Small intestine (tissue), 7 donors: Measurements from ENCODE around the gene ANKIB1. TPM values are rescaled to one million over a fixed set of nuclear protein-coding genes. Genes with fewer than 3 reads are reported as not detected.

Experiments used
- DNase-seq, 2 donors: peaks; one replicate each; pipeline versions ENCODE4 v3.0.0 to v3.0.0-alpha.2; 2013
- FAIRE-seq: peaks from 2 replicates; lab custom pipeline; 2012; peaks lifted over from hg19 to GRCh38; lab: Jason Lieb, UNC
- H3K27ac ChIP-seq, 3 donors: one replicate each; pipeline ENCODE4 v1.5.1; 2013; ENCODE audit warnings: low read length in 2 of 3, mild to moderate bottlenecking in 2 of 3, control low read depth in 1 of 3, inconsistent platforms in 1 of 3, low read depth in 1 of 3, moderate library complexity in 1 of 3
- H3K27me3 ChIP-seq, 3 donors: one replicate each; pipeline ENCODE4 v1.6.1; 2013; ENCODE audit warnings: low read length in 3 of 3, inconsistent platforms in 1 of 3; ENCODE audit not compliant: control insufficient read depth in 3 of 3, insufficient read depth in 3 of 3
- H3K36me3 ChIP-seq, 3 donors: one replicate each; pipeline ENCODE4 v1.6.1; 2013; ENCODE audit warnings: low read length in 3 of 3, inconsistent platforms in 1 of 3, low read depth in 1 of 3, mild to moderate bottlenecking in 1 of 3, moderate library complexity in 1 of 3; ENCODE audit not compliant: control insufficient read depth in 3 of 3, insufficient read depth in 2 of 3
- H3K4me1 ChIP-seq, 3 donors: one replicate each; pipeline ENCODE4 v1.6.1; 2013; ENCODE audit warnings: low read length in 2 of 3, inconsistent platforms in 1 of 3, low read depth in 1 of 3, mild to moderate bottlenecking in 1 of 3, moderate library complexity in 1 of 3; ENCODE audit not compliant: control insufficient read depth in 3 of 3, insufficient read depth in 2 of 3
- H3K4me3 ChIP-seq, 3 donors: one replicate each; pipeline ENCODE4 v1.5.1; 2013; ENCODE audit warnings: low read length in 3 of 3, control low read depth in 1 of 3, inconsistent platforms in 1 of 3, low read depth in 1 of 3, mild to moderate bottlenecking in 1 of 3, moderate library complexity in 1 of 3
- H3K9me3 ChIP-seq, 2 donors: one replicate each; pipeline ENCODE4 v1.6.1; 2013; ENCODE audit warnings: low read depth in 1 of 2, low read length in 1 of 2; ENCODE audit not compliant: control insufficient read depth in 2 of 2, insufficient read depth in 1 of 2
- WGBS, 3 donors: extraction: QIAGEN DNeasy Blood & Tissue Kit; methylation state at CpG; one replicate each; pipeline ENCODE4 v1.1.7; 2013; 5-methylcytosine and 5-hydroxymethylcytosine counted together
- polyA plus RNA-seq, 4 donors: library from polyadenylated mRNA; stranded (reverse) in 3 of 4; unstranded in 1 of 4; fragments of 200-250 nt in 3 of 4; fragments of 120-200 nt in 1 of 4; gene quantifications; one replicate each; pipeline versions ENCODE4 v1.2.1 to v1.2.3, GENCODE V29; 2013
- donor health status: healthy with polysubstance abuse.
- donor health status: control.
- donor health status: control.
- donor health status: Bipolar disorder and iron deficiency.
- donor health status: healthy.

Gene ANKIB1
- polyA plus RNA-seq, 4 donors, result 10.8 to 37.2 (median 14.2) TPM

- no peak for DNase-seq
- FAIRE-seq, result no peak
- Histone ChIP-seq H3K36me3 (no peaks in the 10 kb centered on the region), H3K27ac (no peak overlapping the region), H3K4me3 (no peak overlapping the region), H3K9me3 (no peaks in the 10 kb centered on the region), H3K27me3 (peaks cover 0 to 3% (median 0%) of the 10 kb centered on the region in 3 donors), H3K4me1 (peaks cover 0 to 5% (median 0%) of the 10 kb centered on the region in 3 donors)
- 82 to 99% (median 92%) methylated on average over 5 of the region's 5 CpGs for WGBS, 3 donors
These were observed 172.1 kb downstream of the ANKIB1 start for GRCh38 chr7:92417913-92418312.

GRCh38 chr7:92421676-92422435, 176.1 kb downstream of the ANKIB1 start:
- FAIRE-seq (no peak), DNase-seq (peak in 1 of 2 donors; percentile 24)
- Histone ChIP-seq H3K4me3 (no peak overlapping the region), H3K36me3 (no peaks in the 10 kb centered on the region), H3K27ac (peak overlapping the region in 1 of 3 donors; percentile 11), H3K4me1 (peaks cover 0 to 9% (median 0%) of the 10 kb centered on the region in 3 donors), H3K27me3 (peaks cover 0 to 4% (median 0%) of the 10 kb centered on the region in 3 donors), H3K9me3 (no peaks in the 10 kb centered on the region)
- WGBS, 3 donors, result 54 to 58% (median 57%) methylated on average over 5 of the region's 5 CpGs

- H3K27me3 ChIP-seq, result peaks cover 0 to 4% (median 0%) of the 10 kb centered on the region in 3 donors
- H3K9me3 ChIP-seq, result no peaks in the 10 kb centered on the region
- no peak for DNase-seq
- H3K4me3 ChIP-seq, result no peak overlapping the region
- peaks cover 0 to 9% (median 0%) of the 10 kb centered on the region in 3 donors for H3K4me1 ChIP-seq
- no peaks in the 10 kb centered on the region for H3K36me3 ChIP-seq
- 90 to 98% (median 97%) methylated on average over 6 of the region's 6 CpGs for WGBS, 3 donors
- H3K27ac ChIP-seq, result no peak overlapping the region
- FAIRE-seq, result no peak
These were observed 177.2 kb downstream of the ANKIB1 start for GRCh38 chr7:92422926-92423325.

GRCh38 chr7:92423710-92424131, 177.9 kb downstream of the ANKIB1 start:
- H3K27ac ChIP-seq, result no peak overlapping the region
- H3K4me1 ChIP-seq, result peaks cover 0 to 9% (median 0%) of the 10 kb centered on the region in 3 donors
- FAIRE-seq (no peak), DNase-seq (no peak)
- no peaks in the 10 kb centered on the region for H3K36me3 ChIP-seq
- WGBS, 3 donors, result 75 to 77% (median 76%) methylated on average over 5 of the region's 5 CpGs
- peaks cover 0 to 4% (median 0%) of the 10 kb centered on the region in 3 donors for H3K27me3 ChIP-seq
- no peaks in the 10 kb centered on the region for H3K9me3 ChIP-seq
- no peak overlapping the region for H3K4me3 ChIP-seq

- peaks cover 0 to 4% (median 0%) of the 10 kb centered on the region in 3 donors for H3K27me3 ChIP-seq
- DNase-seq, result peak in 1 of 2 donors; percentile 11
- no peak overlapping the region for H3K27ac ChIP-seq
- no peak overlapping the region for H3K4me3 ChIP-seq
- FAIRE-seq, result no peak
- no peaks in the 10 kb centered on the region for H3K36me3 ChIP-seq
- no peaks in the 10 kb centered on the region for H3K9me3 ChIP-seq
- WGBS, 3 donors, result 37 to 59% (median 52%) methylated on average over 20 of the region's 20 CpGs
- peaks cover 0 to 9% (median 0%) of the 10 kb centered on the region in 3 donors for H3K4me1 ChIP-seq
These were observed 179.7 kb downstream of the ANKIB1 start for GRCh38 chr7:92425311-92425947.

- Histone ChIP-seq H3K4me1 (peaks cover 0 to 4% (median 0%) of the 10 kb centered on the region in 3 donors), H3K27me3 (peaks cover 0 to 4% (median 0%) of the 10 kb centered on the region in 3 donors), H3K9me3 (no peaks in the 10 kb centered on the region), H3K27ac (no peak overlapping the region), H3K36me3 (no peaks in the 10 kb centered on the region), H3K4me3 (no peak overlapping the region)
- no peak for FAIRE-seq
- no peak for DNase-seq
- 86 to 91% (median 89%) methylated on average over 3 of the region's 3 CpGs for WGBS, 3 donors
These were observed 181.4 kb downstream of the ANKIB1 start for GRCh38 chr7:92427193-92427592.

GRCh38 chr7:92432299-92432946, 186.6 kb downstream of the ANKIB1 start:
- Histone ChIP-seq H3K27ac (no peak overlapping the region), H3K9me3 (no peaks in the 10 kb centered on the region), H3K4me1 (no peaks in the 10 kb centered on the region), H3K36me3 (no peaks in the 10 kb centered on the region), H3K4me3 (no peak overlapping the region), H3K27me3 (no peaks in the 10 kb centered on the region)
- DNase-seq, result no peak
- WGBS, 3 donors, result 82 to 94% (median 89%) methylated on average over 3 of the region's 3 CpGs
- FAIRE-seq, result no peak

GRCh38 chr7:92433019-92433418, 187.2 kb downstream of the ANKIB1 start:
- Histone ChIP-seq H3K27me3 (no peaks in the 10 kb centered on the region), H3K4me3 (no peak overlapping the region), H3K27ac (no peak overlapping the region), H3K4me1 (no peaks in the 10 kb centered on the region), H3K36me3 (no peaks in the 10 kb centered on the region), H3K9me3 (no peaks in the 10 kb centered on the region)
- WGBS, 3 donors, result 92 to 95% (median 94%) methylated on average over 8 of the region's 8 CpGs
- no peak for FAIRE-seq
- no peak for DNase-seq
